HG02571 (cell line): Measurements from ENCODE around the gene VSX2.

Experiments used
- ATAC-seq: cut with Tn5 transposase; IDR thresholded peaks from one replicate; pipeline ENCODE4 v1.9.1; 2021; ENCODE audit warnings: mild to moderate bottlenecking, moderate library complexity; ENCODE audit not compliant: unreplicated experiment

Gene VSX2

DNA sequence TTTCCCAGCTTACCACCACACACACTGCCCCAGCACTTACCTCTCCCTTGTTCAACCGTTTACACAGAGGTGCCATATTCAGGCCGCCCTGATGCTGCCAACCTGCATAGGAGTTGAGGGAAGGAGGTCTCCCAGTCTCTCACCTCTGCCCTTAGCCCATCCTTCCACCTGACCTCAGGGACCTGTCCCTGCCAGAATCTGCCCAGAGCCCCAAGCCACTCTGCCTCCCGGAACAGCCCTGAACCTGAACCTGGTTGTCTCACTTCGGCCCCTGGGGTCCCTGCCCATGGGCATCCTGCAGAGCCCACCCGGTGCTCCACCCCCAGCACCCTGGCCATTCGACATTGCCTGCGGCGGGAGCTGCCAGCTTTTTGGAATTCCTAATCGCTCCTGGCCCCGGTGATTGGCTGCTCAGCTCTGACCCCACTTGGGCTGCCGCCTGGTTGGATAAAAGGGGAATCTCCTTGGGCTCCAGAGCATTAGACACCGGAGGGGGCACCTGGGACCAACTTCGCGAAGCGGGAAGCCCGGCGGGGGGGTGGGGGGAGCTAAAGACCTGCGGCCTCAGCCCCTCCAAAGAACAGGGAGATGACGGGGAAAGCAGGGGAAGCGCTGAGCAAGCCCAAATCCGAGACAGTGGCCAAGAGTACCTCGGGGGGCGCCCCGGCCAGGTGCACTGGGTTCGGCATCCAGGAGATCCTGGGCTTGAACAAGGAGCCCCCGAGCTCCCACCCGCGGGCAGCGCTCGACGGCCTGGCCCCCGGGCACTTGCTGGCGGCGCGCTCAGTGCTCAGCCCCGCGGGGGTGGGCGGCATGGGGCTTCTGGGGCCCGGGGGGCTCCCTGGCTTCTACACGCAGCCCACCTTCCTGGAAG, at the start of gene VSX2:
Gene VSX2, plus strand, starts transcription at position 476 of the 874 bp plus-strand sequence. Its CDS starts 113 bp downstream, at position 589.
- ATAC-seq, result no peak

GRCh38 chr14:74190927-74191575, 48.2 kb upstream of the VSX2 start:
- ATAC-seq, result no peak

- no peak for ATAC-seq
Observed at GRCh38 chr14:74194506-74195274, 44.6 kb upstream of the VSX2 start.

DNA sequence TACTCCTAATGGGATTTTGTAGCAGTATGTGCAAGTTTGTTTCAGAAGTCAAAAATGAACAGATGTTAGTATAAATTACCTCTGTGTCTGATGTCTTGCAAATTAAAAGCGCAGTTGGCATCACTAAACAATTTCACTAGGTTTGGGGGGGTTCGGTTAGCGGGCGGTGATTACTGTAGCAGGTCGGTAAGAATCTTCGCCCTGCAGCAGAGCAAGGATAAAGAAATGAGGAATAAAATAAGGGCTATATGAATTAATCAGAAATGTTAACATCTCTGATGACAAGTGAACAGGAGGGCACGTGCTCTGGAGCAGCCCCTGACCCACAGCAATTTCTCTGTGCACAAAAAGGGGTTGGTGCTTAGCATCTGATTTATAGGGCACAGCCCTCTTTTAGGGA, 43.6 kb upstream of the VSX2 start:
- no peak for ATAC-seq

DNA sequence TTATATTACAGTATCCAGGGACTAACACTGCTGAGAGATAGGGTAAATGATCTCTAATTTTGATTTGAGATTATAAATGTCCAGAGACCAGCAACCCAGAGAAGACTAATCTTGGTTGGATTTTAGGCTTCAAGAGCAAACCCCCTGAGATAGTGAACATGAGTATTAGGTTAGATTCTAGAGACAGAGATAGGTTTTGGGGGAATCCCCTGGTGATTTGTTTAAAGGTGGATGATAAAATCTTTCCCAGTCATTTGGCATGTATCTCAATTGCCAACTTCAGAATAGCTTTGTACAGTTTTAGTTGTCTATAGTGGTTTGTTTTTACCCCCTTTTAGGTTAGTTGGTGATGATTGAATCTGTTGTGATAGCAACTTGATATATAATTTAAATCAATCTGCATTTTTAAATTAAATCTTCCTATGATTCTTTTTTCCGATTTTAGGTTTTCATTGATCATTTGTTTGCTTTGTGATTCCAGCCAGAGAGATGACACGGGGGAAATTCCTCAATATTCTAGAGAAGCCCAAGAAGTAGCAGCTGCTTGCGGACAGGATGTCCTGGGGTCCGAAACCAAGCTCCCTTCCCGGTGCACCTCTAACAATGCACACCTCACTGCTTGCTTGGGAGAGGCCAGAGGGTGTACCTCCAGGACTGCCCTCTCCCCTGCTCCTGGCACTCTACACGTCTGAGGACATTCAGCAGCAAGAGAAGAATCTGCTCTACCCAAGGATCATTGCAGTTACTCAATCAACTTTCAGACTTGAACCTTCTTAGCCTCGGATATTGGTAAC, 40.6 kb upstream of the VSX2 start:
- no peak for ATAC-seq

GRCh38 chr14:74202113-74202512, 37.1 kb upstream of the VSX2 start:
- no peak for ATAC-seq

DNA sequence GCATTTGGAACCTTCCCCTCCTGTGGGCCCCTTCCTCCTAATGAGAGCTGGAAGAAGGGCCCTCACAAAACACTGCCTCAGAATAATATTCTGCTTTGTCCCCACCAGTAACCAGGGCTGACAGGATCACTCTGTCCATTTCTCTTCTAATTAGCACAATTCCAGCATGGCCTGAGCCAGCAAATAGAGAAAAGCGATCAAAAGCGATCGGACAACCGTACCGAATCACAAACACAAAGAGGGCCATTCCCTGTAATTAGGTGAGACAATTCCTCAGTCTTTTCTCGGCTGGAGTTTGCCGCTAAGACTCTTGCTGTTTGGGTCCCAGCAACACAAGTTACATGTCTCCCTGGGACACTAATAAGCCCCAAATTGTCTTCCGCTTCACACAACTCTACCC, 35.6 kb upstream of the VSX2 start:
- no peak for ATAC-seq

DNA sequence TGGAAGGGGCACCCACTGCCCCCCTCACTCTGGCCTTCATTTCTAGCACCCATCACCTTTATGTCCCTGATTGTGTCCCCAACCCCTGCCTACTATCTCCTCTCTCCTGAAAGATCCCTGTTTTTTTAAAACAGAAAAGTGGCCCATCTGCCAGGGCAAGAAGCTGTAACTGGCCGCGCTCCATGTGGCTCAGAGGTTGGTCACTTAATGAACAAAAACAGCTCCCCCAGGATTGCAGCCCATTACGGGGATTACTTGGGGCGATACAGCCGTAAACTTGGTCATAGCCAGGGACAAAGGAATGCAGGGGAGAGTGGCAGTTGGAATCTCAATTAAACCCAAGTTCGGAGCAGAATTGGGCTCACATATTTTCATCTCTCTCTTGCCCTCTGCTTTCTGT, 34.8 kb upstream of the VSX2 start:
- no peak for ATAC-seq

DNA sequence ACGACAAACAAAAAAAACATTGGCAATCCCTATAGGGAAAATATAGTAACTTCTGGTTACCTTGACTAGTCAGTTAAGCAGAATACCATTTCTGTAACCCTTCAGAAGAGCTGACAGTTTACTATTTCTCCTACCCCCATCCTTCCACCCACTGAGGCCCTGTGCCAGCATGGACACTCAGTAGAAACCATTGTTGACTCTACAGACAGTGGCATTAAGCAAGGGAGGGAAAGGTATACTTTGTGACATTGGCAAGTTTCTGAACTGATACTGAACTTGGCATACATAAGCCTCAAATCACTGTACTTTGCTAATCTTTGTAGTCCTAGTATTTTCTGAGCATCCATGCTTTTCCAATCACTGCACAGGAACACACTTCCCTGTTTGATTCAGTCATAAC, 33.4 kb upstream of the VSX2 start:
- ATAC-seq, result no peak

DNA sequence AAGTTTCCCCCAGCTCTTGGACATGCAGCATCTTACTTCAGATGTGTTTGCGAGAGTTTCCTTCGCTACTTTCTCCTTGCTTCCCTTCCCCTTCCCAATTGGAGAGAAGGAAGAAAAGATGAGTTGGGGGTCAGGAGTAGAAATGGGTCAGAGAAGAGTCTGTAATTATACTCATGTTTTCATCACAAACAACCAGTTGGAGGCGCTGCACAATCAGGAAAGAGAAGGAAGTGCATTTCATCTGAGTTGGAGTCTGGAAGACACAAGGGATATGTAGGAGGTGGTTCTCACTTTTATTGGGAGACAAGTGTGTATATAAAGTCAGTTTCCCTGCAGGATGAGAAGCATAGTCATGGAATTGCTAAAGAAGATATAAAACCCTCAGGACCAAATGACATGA, 31.3 kb upstream of the VSX2 start:
- ATAC-seq, result no peak

DNA sequence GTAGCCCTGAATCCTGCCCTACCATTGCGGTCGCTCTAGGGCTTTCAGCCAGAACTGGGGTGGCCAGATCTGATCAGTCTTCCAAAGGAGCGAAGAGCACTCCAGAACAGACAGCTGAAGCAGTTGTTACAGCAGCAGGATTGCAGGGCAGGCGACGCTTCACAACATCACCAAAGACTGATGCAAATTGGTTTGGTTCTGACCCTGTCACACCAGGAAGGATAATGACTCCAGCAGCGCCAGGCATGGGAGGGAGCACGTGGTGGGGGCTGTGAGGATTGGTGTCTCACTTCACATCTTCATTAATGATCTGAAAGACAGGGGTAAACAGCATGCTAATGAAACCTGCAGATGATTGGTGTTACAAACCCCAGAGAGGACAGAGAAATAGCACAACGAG, 30.6 kb upstream of the VSX2 start:
- no peak for ATAC-seq

DNA sequence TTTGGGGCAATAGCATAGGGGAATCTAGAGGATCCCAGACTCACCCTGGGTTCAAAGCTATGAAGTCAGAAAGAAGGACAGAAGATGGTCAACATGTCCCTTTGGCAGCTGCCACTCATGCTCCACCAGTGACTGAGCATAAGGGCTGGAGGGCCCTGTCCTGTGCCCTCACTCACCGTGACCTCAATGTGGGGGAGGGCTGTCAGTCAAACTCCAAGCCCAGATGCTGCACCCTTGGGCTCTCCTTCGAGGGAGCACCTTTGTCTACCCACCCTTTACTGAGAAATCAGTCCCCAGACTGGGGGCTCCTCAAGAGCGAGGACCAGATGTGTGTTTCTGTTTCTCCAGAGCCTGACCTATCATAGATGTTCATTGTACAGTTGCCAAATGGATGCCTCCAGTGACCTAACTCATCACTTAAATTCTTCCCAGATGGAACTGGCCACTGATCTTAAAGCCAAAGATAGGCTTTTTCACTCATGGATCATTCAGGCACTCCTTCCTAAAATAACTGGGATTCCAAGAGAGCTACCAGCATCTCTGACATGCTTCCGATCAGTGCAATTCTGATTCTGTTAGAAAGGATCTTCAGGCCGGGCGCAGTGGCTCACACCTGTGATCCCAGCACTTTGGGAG, 27.2 kb upstream of the VSX2 start:
- ATAC-seq, result no peak

- ATAC-seq, result no peak
Observed at GRCh38 chr14:74213907-74214803, 25.1 kb upstream of the VSX2 start.

DNA sequence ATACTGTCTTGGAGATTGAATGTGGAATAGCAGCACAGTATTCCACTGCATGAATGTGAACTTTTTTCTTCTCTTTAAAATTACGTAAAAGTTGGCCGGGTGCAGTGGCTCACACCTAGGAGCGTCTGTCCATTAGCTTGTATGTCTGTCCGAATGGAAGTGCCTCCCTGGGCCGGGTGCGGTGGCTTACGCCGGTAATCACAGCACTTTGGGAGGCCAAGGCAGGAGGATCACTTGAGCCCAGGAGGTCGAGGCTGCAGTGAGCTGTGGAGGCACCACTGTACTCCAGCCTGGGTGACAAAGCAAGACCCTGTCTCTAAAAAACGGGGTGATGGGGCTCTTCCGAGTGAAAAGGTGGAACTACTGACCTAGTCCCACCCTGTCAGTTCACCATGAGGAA, 22.6 kb upstream of the VSX2 start:
- no peak for ATAC-seq

DNA sequence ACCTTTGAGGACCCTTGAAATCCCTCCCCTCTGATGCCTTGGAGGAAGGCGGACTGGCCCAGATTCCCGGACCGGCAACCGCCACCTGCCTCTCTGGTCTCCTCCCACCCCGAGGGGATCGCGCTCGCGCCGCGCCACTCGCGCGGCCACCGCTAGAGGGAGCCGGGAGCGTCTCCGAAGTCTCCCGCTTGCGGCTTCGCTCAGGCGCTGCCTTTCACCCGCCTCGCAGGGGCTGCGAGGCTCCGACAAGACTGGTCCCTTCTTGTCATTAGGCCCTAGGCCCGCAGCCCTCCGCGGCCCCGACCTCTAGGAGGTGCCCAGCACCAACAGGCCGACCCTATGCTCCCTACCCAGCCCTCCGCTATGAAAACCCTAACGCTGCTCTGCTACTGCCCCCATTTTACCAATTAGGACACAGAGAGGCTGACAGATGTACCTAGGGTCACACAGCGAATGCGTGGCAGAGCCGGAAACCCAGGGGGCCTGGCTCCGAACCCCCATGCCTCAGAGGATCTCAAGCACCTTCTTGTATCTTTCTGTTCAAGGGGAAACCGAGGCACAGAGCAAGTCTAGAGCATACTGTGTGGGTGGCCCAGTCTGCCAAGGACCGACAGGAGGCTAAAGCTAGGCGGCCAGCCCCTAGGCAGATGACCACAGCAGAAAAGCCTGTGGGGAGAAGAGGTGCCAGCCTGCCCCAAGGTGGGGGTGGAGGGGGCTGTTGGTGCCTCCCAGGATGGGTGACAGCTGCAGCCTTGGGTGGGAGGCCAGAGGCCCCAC, 21.4 kb upstream of the VSX2 start:
- no peak for ATAC-seq

DNA sequence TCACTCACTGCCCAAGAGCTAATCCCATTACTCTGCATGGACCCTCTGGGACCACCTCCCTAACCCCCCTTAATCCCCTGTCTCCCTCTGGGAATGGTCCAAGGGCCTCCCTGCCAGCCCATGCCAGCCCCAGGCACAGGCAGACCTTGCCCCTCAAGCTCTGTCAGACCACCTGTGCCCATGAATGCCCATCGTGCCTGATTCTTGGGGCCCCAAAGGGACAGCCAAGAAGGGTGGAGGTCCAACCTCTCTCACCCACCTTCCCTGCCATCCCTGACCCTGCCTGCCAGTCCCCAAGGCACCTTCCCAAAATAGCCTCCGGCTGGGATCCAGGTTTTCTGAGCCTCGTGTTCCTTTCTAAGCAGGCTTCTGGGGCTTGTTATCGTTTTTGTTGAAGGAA, 20.8 kb upstream of the VSX2 start:
- ATAC-seq, result no peak

DNA sequence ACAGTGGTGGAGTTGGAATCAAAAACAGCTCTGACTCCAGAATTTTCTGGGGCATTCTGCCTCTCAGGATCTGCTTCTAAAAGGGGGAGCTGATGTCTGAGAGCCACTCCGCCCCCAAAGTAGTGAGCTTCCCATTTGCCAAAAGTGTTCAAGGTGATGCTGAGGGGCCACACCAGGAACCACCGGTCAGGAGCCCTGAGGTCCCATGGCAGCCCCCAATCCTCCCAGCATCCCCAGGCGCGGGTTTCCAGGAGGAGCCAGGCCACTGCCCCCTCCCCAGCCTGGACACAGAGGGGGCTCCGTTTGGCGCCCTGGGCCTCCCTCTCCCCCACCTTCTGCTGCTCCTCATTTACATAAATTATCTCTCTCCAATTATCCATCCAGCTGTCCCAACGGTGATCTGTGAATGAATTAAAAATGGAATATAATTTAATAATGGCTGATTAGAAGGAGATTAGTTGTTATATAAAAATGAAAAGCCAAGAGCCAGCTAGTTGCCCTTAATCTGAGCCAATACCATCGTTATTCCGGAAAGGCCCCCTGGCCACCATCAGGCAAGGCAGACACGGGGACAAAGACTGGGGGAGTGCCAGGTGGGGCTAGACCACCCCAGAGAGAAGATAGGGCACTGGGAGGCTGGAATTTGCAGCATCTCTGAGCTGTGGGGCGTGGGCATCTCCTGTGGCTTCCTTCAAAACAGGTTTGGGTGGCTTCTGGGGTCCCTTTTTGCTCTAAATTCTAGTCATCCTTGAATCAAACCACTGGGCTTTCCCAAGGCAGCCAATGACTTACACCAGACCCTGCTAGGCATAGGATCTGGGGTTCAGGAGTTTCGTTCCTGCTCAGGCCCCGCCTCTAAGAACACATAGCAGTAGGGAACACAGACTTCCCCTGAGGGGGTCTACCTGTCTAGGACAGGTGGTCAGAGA, 19.7 kb upstream of the VSX2 start:
- no peak for ATAC-seq

GRCh38 chr14:74220991-74221390, 18.3 kb upstream of the VSX2 start:
- no peak for ATAC-seq
